H1 (cell line): ENCODE measurements around the gene TTF1. TPM values are rescaled to one million over a fixed set of nuclear protein-coding genes. Genes with fewer than 3 reads are reported as not detected.

Experiments used
- BCL11A ChIP-seq, 2 experiments: IDR thresholded peaks; one replicate each; pipeline ENCODE4 v1.6.1; 2011; ENCODE audit warnings: low read depth in 2 of 2, low read length in 2 of 2, mild to moderate bottlenecking in 2 of 2
- CHD7 ChIP-seq: fragments of 300-600 bp; sonication (generic); IDR thresholded peaks from 2 replicates; pipeline ENCODE4 v1.7.1; 2012; ENCODE audit warnings: low read length, moderate library complexity, mild to moderate bottlenecking, inconsistent platforms; ENCODE audit not compliant: insufficient replicate concordance
- EP300 ChIP-seq, 2 experiments: IDR thresholded peaks; 1 replicate in 1 of 2; 2 replicates in 1 of 2; pipeline ENCODE4 v1.6.1; 2011 to 2012; ENCODE audit warnings: low read depth in 2 of 2, low read length in 2 of 2, mild to moderate bottlenecking in 2 of 2, borderline replicate concordance in 1 of 2, inconsistent platforms in 1 of 2, moderate library complexity in 1 of 2
- KDM5A ChIP-seq: fragments of 200-600 bp; IDR thresholded peaks from 2 replicates; pipeline ENCODE4 v1.7.1; 2012; ENCODE audit warnings: mild to moderate bottlenecking, low read length, inconsistent platforms, mixed read lengths
- MAFK ChIP-seq: IDR thresholded peaks from 2 replicates; pipeline ENCODE4 v1.6.1; 2012; ENCODE audit warnings: low read depth, mild to moderate bottlenecking, improper control_type of control experiment, low read length
- PHF8 ChIP-seq: fragments of 200-600 bp; sonication (generic); conservative IDR thresholded peaks from 2 replicates; pipeline ENCODE4 v1.7.1; 2012; ENCODE audit warnings: low read depth, mild to moderate bottlenecking, inconsistent platforms, low read length, moderate library complexity
- RNF2 ChIP-seq: fragments of 200-900, 300-1000 bp; sonication (generic); IDR thresholded peaks from 2 replicates; pipeline ENCODE4 v1.7.1; 2016; ENCODE audit warnings: borderline replicate concordance, low read depth, mild to moderate bottlenecking, antibody characterized with exemption, low read length; ENCODE audit not compliant: poor library complexity, severe bottlenecking; ENCODE audit errors: missing control alignments
- TAF7 ChIP-seq: optimal IDR thresholded peaks from 2 replicates; pipeline ENCODE3; 2011; ENCODE audit warnings: low read depth, mild to moderate bottlenecking, inconsistent platforms, low read length, moderate library complexity, borderline replicate concordance
- TEAD4 ChIP-seq: IDR thresholded peaks from 2 replicates; pipeline ENCODE4 v1.6.1; 2012; ENCODE audit warnings: low read depth, low read length, inconsistent platforms, mixed read lengths
- polyA plus RNA-seq, 7 experiments: library from polyadenylated mRNA; depleted of rRNA in 3 of 7; stranded (reverse) in 5 of 7; unstranded in 2 of 7; fragments of >200 nt in 5 of 7; fragments of 200-250 nt in 2 of 7; gene quantifications; 1 replicate in 5 of 7; 2 replicates in 1 of 7; 4 replicates in 1 of 7; pipeline versions ENCODE4 v1.2.1 to v1.2.3, GENCODE V29; 2011 to 2013; ENCODE audit warnings: missing spikeins in 2 of 7, mixed read lengths in 2 of 7
- total RNA-seq: library from RNA; stranded (reverse); fragmentation: NEBNext Ultra II Directional; extraction: Animal tissue kit (Norgen Biotek cat#: 25700); gene quantifications from 2 replicates; pipeline ENCODE4 v1.2.1, GENCODE V29; 2021

TTF1 gene
- total and polyA plus RNA-seq, 2 of the 8 experiments (the other 6 are each of a cell fraction or from before 2014, with no cell fraction given) = 7.8 to 22.2 TPM

DNA sequence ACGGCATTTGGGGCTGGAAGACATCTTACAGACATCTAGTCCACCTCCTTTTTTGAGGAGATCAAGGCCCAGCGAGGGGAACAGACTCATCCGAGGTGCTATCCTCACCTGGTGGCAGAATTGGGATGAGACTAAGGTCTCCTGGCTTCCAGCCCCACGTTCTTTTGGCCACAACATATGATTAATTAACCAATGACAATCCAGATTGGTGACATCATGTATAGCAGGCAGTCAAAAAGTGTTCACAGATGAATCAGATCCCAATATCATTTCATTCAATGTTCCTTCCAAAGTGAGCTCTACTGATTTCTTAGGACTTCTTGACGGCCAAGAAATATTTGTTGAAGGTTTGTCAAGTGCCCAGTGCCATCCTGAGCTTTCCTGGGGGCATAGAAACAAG, 7.3 kb upstream of the TTF1 start (continued):
- TF ChIP-seq MAFK (no peak), KDM5A (no peak), CHD7 (no peak), RNF2 (no peak), EP300 (IDR thresholded peaks at IDR 0.05; ENCODE audit: borderline replicate concordance in 1 of 2, low read depth in 2 of 2, low read length in 2 of 2) (no peak), TEAD4 (no peak), PHF8 (no peak), TAF7 (no peak), BCL11A (IDR thresholded peaks at IDR 0.05; ENCODE audit: low read depth in 2 of 2, low read length in 2 of 2) (no peak)
